NCI-H460 (cell line): ENCODE data around the gene RNF41. TPM values are rescaled to one million over a fixed set of nuclear protein-coding genes. Genes with fewer than 3 reads are reported as not detected.
"Not testable (repeated sequence)": the region's sequence is repeated elsewhere in the genome, so short reads cannot be mapped to it uniquely, and the experiment has no call there.

Experiments
- DNase-seq: peaks from one replicate; pipeline ENCODE4 v3.0.0-alpha.2; 2016; ENCODE audit warnings: low read depth; ENCODE audit errors: extremely low read depth
- total RNA-seq: library from RNA; depleted of rRNA; stranded (reverse); fragments of >200 nt; shearing (Covaris generic); gene quantifications from 2 replicates; pipeline ENCODE4 v1.2.3, GENCODE V29; 2014

Gene RNF41
- total RNA-seq, 1 experiment from 2014 or later = 102 TPM

GRCh38 chr12:56216461-56216860, 5.3 kb downstream of the RNF41 start:
- DNase-seq = no peak

DNA sequence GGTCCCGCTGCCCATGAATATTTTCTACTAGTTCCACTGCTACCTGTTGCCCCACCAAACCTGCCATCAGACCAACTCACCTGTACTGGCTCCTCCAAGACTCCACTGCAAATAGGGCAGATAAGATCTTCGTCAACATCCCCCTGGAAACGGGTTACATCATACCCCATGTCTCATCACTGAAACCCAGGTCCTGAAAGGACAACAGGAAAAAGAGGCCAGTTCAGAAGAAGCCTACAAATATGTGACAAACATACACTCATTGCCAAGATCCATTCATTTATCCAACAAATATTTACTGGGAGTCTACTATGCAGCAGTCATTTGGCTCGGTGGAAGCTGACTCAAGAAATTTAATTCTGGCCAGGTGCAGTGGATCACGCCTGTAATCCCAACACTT, 7.8 kb downstream of the RNF41 start:
- DNase-seq = no peak

GRCh38 chr12:56212361-56212760, 9.4 kb downstream of the RNF41 start:
- no peak for DNase-seq

DNA sequence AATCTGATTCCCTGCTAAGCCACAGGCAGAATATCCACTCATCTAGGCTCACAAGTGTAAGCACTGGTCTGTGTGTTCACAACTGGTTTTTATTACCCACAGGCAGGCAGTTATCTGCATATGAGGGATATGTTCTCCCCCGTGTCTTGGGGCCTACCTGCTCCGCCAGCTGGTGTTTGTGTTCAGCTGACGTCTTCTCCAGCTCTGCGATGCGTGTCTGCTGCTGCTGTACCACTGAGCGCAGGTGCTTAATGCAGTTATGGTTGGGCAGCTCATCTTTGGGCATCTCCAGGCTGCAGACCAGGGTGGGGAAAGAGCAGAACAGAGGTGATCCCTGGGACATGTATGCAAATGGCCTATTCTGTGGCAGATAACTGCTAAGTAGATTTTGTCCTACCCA, 13.7 kb downstream of the RNF41 start:
- no peak for DNase-seq

- DNase-seq = peak; percentile 67
Measured at GRCh38 chr12:56206452-56207166, 15.1 kb downstream of the RNF41 start.

DNA sequence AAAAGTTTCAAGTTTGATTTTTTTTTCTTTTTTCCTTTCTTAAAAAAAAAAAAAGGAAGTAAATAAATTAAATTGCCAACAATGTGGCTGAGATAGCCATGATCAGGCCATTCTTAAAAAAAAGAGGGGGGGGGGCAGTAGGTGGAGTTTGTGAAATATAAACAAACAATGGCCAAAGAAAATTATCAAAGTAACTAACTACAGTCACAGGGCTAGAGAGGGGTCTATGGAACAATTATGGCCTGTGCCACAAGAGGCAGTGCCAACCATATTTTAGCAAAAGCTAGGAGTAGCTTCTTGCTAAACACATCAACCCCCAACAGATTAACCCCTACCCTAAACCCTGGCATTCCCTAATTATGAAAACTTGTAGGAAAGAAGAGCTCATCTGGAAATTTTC, 16.3 kb downstream of the RNF41 start:
- DNase-seq = no peak

DNA sequence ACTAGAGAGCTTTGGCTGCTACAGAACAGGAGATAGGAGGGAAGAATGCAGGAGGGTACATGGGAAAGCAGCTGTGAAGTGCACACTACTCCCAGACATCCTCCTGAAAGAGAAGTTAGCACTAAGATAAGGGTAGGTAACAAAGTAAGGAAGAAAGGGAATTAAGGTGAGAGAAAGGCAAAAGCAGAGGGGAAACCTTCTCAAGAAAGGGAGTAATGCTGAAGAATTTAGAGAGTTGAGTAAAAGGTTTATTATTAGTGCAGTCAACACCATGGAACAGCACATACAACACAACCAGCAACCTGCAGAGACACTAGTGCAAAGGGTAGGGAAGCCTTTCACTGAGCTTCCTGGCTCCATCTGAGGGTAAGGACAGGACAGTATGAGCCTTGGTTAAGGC, 17.4 kb downstream of the RNF41 start:
- DNase-seq = no peak

DNA sequence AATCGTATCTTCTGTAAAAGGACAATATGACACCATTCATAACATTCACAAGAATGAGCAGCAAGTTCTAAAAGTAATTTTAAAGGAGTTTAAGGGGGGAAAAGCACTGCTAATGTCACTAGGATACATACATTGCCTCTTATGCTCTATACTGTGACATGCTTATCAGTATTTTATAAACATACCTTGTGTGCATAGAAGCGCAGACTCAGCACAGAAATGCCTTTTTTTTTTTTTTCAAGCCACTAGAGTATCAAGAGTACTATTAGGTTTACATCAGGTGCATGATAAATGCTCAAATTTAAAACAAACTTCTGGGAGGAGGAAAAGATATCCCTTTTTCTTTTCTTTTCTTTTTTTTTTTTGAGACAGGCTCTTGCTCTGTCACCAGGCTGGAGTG, 18.9 kb downstream of the RNF41 start:
- no peak for DNase-seq

- DNase-seq = no peak
Measured at GRCh38 chr12:56202366-56202765, 19.4 kb downstream of the RNF41 start.

DNA sequence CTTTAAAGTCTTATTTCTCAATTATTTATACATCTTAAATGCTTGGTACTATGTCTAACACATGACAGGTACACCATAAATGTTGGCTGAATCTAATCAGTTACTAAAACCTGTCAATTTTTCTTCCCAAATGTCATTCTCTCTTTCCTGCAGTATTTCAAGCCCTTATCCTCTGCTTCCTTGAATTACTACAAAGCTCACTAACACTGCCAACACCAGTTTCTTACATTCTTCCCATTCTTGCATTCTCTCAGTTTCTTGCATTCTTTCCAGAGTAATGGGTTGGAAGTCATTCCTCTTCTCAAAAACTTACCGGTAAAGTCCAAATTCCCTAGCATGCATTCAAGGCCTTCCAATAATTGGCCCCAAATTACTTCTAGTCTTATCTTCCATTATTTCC, 22.9 kb downstream of the RNF41 start:
- no peak for DNase-seq

DNA sequence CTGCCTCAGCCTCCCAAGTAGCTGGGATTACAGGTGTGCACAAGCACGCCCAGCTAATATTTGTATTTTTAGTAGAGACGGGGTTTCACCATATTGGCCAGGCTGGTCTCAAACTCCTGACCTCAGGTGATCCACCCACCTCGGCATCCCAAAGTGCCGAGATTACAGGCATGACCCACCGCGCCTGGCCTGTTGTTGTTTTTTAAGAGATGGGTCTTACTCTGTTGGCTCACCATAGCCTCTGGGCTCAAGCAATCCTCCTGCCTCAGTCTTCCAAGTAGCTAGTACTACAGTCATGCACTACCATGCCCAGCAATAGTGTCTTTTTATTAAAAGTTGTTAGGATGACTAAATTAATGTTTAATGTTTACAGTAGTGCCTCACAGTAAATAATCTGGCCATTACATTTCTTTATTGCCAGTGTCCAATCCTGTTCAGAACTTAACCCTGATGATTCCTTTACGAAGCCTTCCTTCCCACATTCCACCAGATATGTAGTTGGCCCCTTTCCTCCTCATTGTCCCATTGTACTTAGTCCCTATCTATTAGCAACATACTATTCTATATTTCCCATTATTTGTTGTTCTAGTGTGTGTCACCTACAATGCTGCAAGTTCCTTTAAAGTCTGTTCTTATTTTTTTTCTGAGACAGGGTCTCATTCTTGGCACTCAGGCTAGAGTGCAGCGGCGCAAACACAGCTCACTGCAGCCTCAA, 23.6 kb downstream of the RNF41 start:
- DNase-seq = no peak

GRCh38 chr12:56196818-56197550, 24.7 kb downstream of the RNF41 start:
- not testable (repeated sequence) for DNase-seq

GRCh38 chr12:56193025-56193578, 28.6 kb downstream of the RNF41 start:
- peak; percentile 88 for DNase-seq

DNA sequence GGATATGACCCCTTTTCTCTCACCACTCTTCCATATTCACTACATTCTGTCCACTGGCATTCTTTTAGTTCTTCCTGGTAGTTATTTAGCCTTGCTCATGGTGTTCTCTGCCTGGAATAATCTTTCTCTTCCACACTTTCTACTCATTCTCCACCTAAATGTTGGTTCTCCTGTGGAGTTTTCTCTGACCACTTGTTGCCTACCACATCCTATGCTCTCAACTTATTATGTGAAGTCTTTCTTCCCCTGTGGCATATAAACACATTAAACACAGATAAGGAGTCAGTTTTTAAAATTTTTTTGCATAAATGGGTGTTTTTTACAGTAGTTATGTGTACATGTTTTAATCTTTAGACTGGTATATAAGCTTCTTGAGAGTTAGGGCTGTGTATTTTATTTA, 29.1 kb downstream of the RNF41 start:
- DNase-seq = no peak

GRCh38 chr12:56190695-56191155, 31.0 kb downstream of the RNF41 start:
- DNase-seq = no peak

- DNase-seq = peak; percentile 84
Measured at GRCh38 chr12:56189918-56190694, 31.6 kb downstream of the RNF41 start.

GRCh38 chr12:56189099-56189917, 32.4 kb downstream of the RNF41 start, which contains the start of gene SMARCC2:
Gene SMARCC2, minus strand, starts transcription at chr12:56189483. Its CDS starts 22 bp downstream, at chr12:56189461.
- DNase-seq = peak; percentile 88

DNA sequence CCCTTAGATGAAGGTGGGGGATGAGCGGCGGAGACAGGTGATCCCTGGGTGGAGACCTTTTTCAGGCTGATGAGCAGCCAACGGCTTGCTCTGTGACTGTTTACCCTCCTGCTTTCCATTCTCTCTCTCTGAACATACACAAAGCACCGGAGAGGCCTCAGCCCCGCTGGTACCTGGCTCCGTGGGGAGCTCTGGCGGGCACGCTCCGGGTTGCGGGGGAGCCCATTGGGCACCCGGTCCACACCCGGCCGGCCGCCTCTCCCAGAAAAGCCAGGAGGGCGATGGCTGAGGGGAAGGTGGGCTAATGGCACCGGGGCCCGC, 33.0 kb downstream of the RNF41 start:
- DNase-seq = no peak

DNA sequence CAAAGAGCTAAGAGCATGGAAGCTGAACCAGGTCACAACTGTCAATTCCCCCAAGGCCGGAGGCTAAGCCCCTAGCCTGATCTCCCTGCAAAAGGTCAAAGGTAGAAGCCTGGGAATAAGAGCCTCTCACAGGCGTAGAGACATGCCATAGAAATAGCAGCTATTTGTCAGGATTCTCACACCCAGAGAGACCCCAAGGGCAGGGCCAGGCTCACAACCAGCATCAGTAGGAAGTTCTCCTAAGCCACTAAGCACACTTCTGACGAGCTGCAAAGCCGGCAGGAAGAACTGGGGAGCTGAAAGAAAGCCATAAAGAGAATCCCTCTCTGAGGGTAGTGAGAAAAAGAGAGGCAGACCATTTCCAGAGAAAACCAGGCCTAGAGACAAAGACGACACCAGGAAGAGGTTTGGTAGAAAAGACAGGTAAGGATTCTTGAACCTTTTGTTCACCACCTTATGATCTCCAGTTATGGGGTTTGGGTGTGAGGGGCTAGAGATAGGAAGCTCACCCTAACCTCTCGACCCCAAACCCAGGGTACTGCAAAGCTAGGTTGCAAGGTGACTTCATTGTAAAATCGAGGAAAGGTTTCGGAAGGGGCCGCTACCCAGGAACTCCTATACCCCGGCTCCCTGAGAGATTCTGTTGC, 33.5 kb downstream of the RNF41 start:
- no peak for DNase-seq
